HG02973 (cell line): ENCODE data around the gene ODC1.
A peak's percentile ranks its signal among the peaks of the same experiment; 100 is the strongest.
"Not testable (repeated sequence)": the region's sequence is repeated elsewhere in the genome, so short reads cannot be mapped to it uniquely, and the experiment has no call there.

ENCODE experiments used
- ATAC-seq: cut with Tn5 transposase; IDR thresholded peaks from one replicate; pipeline ENCODE4 v1.9.1; 2021; ENCODE audit warnings: moderate library complexity; ENCODE audit not compliant: unreplicated experiment

Gene ODC1

DNA sequence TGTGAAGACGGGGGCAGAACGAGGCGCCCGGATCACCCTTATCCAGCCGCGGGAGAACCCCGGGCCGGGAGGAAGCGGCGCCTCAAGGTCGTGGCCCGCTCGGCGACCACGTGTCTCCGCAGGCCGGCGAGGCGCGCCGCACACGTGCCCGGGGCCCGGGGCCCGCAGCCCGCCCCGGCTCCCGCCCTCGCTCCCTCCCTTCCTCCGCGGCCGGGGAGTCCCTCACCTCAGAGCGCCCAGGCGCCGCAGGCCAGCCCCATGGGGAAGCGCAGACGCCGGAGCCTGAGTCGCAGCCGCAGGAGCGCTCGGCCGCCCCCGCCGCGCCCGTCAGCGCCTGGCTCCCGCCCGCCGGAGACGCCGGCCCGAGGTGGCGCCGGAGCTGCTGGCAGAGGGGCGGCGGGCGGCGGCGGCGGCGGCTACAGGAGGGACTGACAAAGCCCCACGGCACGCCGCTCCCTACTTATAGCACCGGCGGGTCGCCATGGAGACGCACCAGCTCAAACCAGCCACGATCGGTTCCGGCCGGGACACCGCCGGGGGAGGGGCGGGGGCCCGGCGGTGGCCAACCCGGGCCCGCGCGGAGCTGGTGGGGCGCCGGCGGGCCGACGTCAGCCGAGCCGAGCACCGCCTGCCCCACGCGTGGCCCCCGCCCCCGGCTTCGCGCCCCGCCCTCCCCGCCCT is at the start of gene ODC1:
Gene ODC1 (minus strand): TSS at position 433 of the 681 bp plus-strand sequence. CDS start 3,295 bp downstream, outside the sequence.
- peak; percentile 71 for ATAC-seq

DNA sequence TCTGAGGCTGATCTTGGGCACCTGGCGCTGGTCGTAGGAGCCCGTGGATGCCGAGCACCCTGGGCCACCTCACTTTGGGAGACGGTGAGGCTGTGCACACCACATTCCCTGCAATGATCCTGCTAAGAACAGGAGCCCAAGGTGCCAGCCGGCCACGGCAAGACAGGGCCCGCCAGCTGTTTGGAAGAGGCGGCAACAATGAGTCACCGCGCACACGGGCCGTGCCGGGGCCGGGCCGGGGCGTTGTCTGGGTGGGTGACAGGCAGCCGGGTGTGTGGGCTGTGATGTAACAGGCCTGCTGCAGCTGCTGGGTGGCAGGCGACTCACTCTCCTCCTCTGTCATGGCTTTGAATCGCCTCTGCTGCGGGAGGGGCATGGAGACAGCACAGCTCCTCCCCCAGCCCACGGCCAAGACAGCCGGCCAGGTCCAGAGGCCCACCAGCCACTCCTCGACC is 49.7 kb upstream of the ODC1 start:
- ATAC-seq = no peak

DNA sequence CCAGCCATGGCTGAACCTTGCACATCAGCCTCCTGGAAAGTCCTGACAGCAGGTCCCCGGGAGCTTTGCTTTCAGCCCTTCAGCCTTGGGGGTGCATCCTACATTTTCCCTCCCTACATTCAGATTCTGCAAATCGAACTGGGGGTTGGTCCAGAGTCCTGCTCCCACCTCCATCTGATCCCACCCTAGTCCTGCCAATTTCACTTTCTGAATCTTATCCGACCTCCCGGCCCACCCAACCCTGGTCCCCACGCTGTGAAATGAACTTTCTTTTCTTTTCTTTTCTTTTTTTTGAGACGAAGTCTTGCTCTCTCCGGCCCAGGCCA is 47.8 kb upstream of the ODC1 start:
- no peak for ATAC-seq

DNA sequence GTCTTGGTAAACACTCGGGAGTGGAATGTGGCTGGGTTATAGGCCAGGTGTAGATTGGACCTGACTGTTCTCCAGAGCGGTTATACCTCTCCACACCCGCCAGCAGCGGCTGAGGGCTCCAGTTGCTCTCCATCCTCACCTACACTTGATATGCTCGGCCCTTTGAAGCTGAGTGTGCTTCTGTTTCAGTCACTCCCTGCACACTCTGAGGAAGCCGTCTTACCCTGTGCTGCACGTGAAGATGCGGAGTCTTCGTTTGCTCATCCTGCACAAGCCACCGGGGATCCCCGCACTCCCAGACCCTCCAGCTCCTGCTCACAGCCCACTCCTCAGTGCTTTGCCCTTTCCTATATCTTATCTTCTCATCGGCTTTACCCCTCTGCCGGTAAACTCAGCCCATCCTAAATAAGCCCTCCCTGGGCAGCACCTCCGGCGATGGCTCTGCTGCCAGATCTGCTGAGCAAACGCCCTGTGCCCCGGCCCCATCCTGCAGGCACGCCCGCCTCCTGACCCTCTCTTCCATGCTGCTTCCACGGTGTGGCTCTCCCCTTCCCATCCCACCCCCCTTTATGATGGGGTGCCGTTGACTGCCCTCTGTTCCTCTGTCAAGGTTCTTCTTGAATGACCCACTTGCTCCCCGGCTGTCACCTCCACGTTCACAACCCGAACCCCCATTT is 47.3 kb upstream of the ODC1 start:
- ATAC-seq = no peak

DNA sequence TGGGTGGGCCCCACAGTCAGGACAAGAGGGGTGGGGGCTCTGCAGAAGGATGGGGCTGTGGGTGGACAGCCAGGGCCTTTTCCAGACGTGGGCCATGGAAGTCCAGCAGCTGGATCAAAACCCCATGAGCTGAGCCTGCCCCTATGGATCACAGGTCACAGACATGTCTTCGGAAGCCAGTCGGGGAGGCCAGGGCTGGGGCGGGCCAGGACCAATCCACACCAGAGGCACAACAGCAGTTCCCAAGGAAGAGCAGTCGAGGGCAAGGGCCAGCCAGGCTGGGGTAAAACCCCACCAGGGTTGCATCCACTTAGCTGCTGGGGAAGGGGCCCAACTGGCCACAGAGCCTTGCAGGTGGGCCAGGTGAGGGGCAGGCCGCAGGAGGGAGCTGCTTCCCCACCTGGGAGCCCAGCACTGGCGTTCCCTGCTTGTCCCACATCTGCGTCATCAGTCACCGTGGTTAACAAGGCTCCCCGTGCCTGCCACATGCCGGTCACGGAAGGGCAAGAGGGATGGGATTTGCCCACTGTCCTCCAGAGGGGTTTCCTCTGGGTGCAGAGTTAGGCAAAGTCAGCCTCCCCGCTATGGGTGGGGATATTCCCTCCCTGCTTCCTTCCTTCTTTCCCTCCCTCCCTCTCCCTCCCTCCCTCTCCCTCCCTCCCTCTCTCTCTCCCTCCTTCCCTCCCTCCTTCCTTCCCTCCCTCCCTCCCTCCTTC is 46.4 kb upstream of the ODC1 start:
- no peak for ATAC-seq

DNA sequence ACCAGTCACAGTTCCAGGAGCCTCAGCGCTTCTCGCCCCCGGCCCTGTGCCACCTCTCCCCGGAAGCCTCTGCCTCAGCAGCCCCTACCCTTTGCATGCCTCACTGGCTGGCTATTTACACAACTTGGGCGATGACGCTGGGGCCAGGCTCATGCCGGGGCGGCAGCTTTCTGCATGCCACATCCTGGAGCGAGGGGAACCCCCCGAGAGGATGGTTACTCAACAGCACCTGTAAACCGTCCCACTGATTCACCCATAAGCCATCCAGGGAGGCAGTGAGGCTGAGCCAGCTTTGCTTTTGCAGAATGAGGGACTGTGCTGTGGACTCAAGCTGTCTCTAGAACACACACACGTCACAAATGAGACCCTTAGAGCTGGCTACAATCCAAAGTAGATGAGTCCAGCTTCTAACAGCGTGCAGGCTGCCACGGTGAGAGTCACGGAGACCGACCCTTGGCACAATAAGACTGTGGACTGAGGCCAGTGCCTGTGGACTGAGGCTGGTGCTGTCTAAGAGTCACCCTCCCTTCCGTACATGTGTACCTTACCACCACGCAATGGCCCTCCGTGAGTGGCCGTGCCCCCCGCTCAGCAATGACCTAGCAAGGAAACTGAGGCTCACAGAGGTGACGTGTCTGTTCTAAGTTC is 45.6 kb upstream of the ODC1 start:
- peak; percentile 86 for ATAC-seq

DNA sequence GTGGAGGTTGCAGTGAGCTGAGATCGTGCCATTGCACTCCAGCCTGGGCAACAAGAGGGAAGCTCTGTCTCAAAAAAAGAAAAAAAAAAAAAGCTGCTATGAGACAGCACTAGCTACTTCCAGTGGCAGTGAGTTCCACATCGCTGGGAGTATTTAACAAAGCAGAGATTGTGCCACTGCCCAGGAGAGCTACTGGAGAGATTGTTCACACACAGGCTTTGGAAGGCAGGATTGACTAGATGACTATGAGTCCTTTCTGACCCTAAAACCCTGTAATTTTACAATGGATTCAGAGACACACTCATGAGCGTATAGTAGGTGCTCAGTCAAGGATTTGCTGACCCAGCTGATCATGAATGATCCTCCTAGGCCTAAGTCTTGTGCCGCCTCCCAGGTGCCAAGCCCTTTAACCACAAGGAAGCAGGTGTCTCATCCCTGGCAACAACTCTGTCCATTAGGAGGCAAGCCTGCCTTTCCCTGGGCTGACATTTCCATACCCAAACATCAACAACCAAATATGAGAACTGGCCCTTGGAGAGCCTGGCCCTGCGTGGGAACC is 45.0 kb upstream of the ODC1 start:
- ATAC-seq = no peak

DNA sequence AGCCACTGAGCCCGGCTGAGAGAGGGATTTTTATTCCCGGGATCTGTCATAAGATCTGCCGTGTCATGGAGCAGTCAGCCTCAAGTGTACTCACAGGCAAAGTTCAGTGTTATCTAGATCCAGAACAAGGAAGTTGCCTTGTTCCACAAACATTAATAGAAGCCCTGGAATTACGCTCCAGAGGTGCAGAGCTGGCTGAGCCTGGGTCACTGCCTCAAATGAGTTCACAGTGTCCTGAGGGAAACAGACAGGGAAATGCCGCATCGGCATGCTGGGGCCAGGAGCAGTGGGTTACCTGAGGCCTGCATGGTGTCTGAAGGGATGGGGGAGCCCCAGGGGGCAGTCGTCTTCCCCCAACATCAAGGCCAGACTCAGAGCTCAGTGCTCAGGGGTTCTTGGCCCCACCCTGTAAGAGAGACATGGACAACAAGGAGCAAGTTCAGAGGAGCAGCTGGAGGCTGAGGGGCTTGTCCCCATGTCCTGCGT is 42.7 kb upstream of the ODC1 start:
- ATAC-seq = no peak

DNA sequence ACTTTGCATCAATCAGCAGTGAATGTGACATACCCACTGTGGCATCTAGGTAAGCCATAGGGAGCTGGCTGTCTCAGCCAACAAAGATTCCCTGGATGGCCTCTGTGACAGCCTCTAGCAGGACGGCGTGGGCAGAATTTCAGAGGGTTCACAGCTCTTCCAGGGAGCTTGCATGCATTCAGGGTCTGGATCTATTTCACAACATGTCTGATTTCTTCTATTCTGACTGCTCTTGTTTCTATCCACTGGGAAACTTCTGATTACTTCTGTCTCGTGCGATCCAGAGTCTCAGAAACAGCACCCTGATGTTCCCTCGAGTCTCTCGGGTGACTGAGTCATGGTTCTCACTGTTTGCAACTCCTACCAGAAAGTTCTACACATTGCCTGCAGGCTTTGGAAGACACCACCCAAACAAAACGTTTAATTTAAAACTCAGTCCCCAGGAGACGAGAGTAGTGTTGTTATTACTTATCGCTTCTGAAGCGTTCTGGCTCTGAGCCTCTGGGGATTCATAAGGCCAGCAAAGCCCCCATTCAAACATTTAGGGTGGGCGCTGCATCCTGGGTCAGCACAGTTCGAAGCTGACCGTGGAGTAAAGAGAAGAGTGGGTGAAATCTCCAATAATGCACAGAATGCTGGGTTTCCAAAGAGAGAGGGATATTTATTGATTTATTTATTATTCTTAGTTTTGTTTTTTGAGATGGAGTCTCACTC is 41.9 kb upstream of the ODC1 start:
- ATAC-seq = no peak

DNA sequence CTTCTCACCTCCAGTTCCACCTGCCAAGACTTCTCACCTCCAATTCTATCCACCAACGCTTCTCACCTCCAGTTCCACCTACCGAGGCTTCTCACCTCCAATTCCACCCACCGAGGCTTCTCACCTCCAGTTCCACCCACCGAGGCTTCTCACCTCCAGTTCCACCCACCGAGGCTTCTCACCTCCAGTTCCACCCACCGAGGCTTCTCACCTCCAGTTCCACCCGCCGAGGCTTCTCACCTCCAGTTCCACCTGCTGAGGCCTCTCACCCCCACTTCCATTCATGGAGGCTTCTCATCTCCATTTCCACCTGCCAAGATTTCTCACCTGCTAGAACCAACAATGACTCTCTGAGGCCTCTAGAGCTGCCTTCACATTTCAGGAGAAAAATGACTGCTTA is 40.0 kb upstream of the ODC1 start:
- not testable (repeated sequence) for ATAC-seq

DNA sequence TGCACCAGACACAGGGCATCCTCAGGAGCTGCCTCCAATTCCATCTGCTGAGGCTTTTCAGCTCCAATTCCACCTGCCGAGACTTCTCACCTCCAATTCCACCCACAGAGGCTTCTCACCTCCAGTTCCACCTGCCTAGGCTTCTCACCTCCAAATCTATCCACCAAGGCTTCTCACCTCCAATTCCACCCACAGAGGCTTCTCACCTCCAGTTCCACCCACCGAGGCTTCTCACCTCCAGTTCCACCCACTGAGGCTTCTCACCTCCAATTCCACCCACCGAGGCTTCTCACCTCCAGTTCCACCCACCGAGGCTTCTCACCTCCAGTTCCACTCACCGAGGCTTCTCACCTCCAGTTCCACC is 39.6 kb upstream of the ODC1 start:
- ATAC-seq = not testable (repeated sequence)

DNA sequence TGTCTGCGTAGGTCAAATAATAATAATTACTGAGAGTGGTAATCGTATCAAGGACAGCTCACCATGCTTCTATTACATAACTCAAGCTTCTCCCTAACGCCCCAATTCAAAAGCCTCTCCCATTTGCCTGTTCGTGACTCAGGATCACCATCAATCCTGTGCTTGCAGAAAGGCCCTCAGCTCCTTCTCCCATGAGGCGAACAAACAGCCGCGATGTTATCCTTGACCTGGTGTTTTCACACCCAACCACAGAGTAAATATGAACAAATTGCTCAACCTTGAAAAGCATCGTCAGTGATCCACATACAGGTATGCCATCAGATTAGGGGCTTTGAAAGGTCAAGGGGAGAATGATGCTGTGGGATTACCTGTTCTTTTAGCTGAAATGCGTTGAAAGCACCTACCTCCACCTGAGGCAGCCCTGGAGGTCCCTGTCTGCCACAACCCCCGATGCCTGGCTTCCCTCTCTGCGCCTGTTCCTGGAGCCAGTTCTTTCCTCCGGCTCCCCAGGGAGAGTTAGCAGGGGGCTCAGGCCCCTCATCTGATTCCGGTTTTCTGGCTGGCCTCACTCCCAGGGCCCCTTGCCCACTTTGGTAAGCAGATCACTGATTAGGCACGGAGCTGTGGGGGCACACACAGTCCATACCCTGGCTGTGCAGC is 39.1 kb upstream of the ODC1 start:
- ATAC-seq = no peak

DNA sequence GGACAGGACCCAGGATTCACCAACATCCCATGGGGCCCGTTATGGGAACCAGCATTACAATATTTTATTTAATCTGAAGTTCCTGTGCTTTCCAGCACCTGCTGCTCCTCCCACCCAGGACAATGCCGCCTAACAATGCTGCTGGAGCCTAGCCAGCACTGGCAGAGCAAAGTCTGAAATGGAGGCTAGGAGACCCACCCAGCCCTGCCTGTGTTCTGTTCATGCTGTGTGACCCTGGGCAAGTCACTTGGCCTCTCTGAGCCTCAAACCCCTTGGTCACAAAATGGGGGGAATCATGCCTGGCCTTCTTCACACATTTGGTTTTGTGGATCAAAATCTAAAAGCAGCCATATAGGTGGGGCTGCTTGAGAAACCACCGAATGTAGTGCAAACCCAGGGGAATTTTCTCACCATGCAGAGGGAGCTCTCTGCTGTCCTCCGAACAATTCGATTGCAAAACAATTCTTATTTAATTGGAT is 38.5 kb upstream of the ODC1 start:
- ATAC-seq = no peak

DNA sequence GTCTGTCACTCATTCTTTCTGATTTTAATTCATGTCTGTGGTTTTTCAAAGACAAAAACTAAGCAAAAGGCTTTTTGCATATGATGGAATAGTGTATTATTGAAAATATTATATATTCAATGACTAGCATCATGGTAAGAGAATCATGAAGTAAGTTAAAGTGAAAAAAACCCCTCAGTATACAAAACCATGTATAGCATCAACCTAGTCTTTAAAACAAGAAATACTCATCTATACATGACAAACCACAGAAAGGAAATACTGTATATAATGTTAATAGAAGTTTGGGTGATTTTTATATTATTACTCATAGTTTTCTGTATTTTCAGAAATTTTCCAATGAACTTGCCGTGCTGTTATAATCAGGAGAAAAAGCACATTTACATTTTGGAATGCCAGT is 38.0 kb upstream of the ODC1 start:
- no peak for ATAC-seq

DNA sequence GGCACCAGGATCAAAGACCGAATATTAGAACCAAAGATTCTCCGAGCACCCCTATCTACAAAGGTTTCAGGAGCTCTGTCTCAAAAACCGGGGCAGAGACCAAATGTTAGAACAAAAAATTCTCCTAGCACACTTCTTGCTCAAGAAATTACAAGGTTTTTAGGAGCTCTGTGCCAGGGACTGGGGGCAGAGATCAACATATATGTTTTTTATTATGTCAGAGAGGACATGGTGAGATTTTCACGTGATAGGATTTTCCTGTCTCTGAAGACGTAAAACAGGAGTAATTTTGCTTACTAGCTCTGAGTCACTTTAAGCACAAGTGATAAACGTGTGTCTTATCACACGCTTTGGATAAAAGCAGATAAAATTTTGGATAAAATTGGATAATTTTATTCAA is 34.8 kb upstream of the ODC1 start:
- no peak for ATAC-seq

DNA sequence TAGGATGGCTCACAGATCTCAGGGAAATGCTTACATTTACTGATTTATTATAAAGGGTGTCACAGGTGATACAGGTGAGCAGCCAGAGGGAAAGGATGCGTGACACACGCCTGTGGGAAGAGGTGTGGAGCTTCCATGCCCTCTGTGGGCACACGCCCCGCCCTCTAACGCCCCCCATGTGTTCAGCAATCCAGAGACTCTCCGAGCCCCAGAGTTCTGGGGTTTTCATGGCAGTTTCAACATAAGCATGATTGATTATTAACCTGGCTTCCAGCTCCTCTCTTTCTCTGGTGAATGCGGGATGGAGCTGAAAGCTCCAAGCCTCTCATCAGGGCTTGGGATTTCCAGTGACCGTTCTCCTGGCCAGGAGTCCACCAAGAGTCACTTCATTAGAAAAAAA is 34.3 kb upstream of the ODC1 start:
- no peak for ATAC-seq

DNA sequence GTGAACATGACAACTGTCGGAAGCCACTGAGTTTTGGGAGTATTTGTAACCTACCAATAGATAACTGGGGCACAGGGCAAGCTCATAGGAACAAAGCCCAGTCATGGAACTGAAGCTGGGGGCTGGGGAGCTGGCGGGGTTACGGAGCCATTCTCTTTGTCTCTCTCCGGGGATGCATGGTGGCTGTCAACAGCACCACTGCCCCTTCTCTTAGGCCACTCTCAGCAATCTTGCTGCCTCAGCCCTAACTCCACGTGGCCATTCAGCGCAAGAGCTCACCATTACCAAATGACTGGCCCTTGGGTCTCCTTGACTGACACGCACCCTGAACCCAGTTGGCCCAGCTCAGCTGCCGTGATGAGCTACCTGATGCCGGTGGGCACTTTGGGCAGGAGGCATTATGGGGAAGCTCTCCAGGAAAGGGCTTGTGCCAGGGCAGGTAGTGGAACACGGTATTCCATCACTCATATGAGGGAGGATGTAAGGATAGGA is 33.6 kb upstream of the ODC1 start:
- ATAC-seq = no peak

DNA sequence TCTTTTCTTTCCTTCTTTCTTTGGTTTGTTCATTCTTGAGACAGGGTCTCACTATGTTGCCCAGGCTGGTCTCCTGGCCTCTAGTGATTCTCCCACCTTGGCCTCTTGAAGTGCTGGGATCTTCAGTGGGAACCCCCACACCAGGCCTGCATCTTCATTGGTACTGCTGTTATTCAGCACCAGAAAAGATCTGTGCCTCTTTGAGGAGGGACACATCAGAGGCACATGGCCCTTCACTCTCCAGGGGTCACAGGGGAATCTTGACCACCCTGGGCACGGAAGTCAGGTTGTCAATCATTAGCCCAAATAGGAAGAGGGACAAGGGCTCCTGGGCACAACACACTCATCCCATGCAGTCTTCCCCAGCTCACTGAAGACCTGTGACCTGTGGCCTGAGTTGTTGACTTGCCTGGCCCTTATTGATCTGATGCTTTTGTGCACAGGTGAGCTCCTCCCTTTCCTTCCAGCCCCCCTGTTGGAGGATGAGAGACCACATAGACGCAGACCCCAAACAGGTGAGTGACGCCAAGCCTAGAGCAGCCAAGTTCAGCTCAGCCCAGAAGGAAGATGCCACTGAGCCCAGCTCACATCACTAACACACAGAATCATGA is 33.0 kb upstream of the ODC1 start:
- no peak for ATAC-seq

DNA sequence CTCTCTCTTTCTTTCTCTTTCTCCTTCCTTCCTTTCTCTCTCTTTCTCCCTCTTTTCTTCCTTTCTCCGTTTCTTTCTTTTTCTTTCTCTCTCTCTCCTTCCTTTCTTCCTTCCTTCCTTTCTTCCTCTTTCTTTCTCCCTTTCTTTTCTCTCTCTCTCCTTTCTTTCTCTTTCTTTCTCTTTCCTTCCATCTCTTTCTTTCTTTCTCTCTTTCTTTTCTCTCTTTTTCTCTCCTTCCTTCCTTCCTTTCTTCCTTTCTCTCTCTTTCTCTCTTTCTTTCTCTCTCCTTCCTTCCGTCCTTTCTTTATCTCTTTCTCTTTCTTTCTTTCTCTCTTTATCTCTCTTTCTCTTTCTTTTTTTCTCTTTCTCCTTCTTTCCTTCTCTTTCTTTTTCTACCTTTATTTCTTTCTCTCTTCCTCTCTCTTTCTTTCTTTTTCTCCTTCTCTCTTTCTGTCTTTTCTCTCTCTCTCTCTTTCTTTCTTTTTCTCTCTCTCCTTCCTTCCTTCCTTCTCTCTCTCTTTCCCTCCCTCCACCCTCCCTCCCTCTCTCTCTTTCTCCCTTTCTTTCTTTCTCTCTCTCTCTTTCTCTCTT is 32.3 kb upstream of the ODC1 start:
- no peak for ATAC-seq
